NCI-H748 treated with DMSO at 0.1 percent for 48 hours (cell line): ENCODE measurements around the gene RAD51B.

Experiments
- DNase-seq: peaks from one replicate; lab custom pipeline; 2025; lab: John Stamatoyannopoulos, UW

The RAD51B gene

GRCh38 chr14:68386950-68387779 lies 567.6 kb downstream of the RAD51B start:
- no peak for DNase-seq

DNA sequence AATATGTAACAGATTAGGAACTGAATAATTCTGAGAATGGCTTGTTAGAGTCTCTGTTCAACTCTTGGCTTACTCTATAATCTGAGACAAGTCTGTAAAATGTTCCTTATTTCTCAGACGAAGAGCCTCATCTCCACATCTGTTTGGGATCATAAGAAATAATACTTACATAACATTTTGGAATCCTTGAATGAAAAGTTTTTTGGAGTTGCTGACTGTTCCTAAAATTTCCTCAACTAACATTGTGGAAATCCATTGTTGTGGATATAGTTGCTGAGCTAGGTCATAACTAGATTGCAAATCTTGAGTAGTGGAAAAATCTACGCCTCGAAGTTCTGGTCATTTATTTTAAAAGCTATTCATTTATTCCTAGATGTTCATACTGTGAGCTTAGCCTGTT lies 570.4 kb downstream of the RAD51B start:
- no peak for DNase-seq

DNA sequence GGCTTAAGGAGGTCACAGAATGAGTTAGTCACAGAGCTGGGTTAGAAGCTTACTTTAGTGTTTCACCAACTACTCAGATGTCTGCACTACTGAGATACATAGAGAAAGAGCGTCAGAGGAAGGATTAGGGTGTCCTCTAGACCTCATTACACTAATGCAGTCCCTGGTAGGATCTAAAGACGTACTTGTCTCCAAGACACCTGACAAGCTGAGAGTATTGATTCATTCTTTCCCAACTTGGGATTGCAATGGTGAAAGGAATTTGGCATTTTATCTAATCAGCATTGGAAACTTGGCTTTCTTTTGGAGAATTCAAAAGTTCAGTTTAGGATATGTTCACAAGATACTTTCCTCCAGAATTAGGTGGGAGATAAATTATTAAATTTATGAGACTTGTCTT lies 571.2 kb downstream of the RAD51B start:
- DNase-seq: no peak

DNA sequence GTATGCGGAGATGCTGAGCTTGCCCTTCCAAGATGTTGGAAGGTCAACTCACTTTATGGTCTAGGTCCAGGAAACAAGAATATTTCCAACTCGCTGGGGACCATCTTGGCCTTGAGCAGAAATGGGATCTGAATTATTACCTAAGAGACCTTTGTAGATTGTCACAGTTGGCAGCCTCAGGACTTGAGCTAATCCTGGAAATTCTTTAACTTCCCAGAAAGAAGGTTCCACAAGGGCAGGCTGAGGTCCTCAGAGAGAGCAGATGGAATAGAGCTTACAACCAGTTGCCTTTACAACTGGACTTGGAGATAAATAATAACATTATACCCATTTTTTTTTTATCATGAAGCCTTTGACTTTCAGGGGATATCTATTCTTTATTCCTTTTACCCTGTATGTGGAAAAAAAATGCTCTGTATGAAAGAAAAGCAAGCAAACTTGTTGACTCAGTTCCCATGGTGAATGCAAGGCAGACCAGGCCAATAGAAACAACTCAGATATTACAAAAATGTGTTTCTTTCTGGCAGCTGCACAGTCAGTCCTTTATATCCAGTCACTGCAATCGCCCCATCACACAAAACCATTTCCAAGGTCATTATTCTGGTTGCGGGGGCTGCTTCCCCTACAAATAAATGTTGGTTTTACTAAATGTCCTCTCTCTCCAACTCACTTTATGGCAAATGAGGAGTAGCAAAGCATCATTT lies 571.9 kb downstream of the RAD51B start:
- no peak for DNase-seq

GRCh38 chr14:68392393-68393141 lies 573.0 kb downstream of the RAD51B start:
- DNase-seq: no peak

DNA sequence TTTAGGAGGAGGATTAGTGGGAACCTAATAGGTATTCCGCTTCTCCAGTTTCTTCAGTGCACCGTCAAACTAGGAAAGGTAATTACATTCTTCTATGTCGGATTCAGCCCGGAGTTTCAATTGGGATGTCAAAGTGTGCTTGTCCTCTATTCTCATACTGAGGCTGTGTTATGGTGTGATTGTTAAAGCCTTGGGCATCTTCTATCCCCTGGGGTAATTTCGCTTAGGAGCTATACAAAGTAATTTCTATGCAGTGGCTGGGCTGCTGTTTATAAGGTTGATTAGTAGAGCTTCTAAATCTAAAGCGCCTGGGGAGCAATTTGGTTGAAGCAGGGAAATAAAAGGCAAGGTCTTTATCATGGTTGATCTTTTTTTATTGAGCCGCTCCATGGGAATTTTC lies 573.7 kb downstream of the RAD51B start:
- DNase-seq: no peak

GRCh38 chr14:68394118-68394763 lies 574.7 kb downstream of the RAD51B start:
- DNase-seq: no peak

DNA sequence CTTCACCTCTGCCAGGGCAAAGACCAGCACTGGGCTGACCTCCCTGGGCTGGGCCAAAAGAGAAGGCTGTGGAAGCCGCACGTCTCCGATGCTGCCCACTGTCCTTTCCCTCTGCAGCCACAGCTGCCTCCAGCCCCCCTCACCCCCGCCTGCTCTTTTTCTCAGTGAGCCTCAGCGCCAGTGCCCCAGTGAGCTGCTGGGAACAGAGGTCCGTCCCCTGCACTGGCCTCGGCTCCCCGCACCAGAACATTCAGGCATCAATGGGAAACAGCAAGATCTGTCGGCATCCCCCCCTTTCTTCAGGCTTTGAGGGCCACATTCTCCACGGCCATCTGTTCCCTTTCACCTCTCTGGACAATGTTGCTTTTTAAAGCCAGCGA lies 575.2 kb downstream of the RAD51B start:
- DNase-seq: no peak

DNA sequence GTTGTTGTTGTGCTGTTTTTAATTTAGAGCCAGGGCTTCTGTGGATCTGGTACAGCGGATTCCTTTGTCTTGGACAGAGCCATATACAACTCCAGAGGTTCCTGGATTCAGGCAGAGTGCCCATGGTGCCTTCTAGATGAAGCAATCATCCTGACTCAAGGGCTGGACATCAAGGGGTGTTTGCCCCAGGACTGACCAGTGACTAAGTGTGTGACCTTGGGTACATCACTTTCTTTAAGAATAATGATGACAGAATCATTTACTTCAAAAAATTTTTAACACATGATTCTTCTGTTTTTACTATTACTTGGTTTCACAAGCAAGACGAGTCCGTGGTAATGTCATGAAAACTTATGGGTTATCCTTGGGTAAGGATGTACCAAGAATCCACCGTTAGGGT lies 576.0 kb downstream of the RAD51B start:
- DNase-seq: no peak

GRCh38 chr14:68396461-68396860 lies 576.9 kb downstream of the RAD51B start:
- no peak for DNase-seq

GRCh38 chr14:68397371-68397811 lies 577.8 kb downstream of the RAD51B start:
- no peak for DNase-seq

DNA sequence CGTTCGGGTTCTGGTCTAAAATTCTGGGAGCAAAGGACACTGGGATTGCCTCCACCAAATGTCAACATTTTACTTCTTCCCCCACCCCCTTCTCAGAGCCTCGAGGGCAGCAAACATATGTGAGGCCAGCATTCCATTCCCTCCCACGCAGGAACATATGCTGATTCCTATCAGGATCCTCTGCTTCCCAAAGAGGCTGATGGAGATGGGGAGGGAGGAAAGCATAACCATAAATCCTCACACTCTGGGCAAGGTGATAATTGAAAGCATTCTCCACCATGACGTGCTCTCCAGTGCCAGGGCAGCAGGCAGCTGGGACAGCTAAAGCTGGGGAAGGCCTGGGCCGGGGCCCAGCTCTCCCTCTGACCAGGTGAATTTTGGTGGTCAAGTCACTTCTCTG lies 578.2 kb downstream of the RAD51B start:
- DNase-seq: no peak

GRCh38 chr14:68398370-68398769 lies 578.8 kb downstream of the RAD51B start:
- no peak for DNase-seq

DNA sequence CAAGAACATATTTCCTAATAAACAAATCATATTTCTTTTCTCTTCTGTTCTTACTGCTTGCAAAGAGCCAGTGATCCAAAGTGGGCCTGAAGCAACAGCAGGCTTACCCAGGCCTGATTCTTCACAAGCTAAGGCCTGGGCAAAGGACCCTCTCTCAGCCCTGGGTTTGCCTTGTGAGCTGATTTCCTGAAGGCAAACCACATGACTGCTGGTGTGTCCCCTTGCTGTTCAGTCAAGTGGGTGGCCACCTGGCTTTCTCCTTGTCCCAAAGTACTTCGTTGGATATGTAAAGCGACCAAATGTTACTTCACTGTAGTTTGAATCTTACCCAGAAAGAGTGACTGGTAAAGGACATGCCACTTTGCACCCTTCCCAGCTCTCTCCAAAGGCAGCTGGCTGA lies 580.4 kb downstream of the RAD51B start:
- no peak for DNase-seq

DNA sequence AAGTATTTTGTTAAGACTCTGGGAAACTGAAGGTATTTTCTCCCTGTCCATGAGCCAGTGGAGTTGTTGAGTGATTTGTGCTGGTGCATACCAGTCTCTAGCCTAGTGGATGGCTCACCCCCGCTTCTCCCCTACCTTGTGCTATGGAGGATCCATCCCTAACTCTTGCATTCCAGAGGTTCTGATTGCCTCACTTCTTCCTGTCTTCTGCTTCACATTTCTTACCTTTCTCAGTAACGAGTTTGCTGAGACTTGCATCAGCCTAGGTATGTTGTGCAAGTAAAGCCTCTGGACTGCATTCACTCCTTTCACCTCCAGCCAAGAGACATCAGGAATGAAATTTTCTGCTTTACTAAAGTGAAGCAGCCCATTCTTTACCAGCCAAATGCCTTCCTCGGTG lies 581.7 kb downstream of the RAD51B start:
- no peak for DNase-seq

GRCh38 chr14:68401855-68402254 lies 582.3 kb downstream of the RAD51B start:
- no peak for DNase-seq

GRCh38 chr14:68402525-68403101 lies 583.0 kb downstream of the RAD51B start:
- DNase-seq: no peak

DNA sequence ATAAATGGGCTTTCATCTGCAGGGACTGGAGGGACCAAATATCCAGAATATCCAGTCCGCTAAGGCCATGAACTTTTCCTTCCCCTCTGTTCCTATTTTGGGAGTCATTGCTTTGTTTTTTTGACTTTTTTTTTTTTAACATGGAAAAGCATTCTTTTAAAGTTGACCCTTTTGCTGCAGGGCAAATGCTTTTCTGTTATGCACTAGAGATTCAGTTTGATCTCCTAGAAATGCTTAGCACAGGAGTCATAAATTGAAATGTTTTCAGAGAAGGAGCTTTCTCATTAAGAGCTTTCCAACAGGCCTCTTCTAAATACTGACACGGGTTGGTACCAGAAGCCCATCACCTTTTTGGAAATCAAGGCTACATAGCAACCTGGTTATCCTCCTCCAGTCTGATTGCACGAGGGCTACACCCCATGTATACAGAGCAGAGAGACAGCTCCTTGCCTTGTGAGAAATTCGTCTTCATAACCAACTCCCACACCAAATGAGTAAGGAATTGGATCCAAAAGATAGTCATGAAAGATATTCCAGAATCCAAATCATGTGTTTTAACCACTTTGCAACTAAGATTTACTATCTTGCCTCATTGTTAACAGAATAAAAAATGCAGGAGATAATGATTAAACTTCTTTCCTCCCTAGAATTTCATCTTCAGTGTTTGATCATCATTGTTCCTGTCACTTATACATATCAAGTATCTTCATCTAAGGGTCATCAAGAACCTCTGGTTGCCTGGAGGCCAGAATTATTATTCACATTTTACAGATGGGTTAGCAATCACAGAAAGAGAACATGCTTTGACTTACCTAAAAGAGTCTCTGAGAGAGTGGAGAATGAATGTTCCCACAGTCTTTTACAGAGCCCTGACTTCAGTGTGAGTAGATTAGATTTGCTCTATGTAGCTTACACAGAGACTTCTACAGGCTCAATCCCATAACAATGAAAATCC lies 583.9 kb downstream of the RAD51B start:
- DNase-seq: no peak

- DNase-seq: no peak
Observed at GRCh38 chr14:68404146-68404527, 584.6 kb downstream of the RAD51B start.

GRCh38 chr14:68404652-68405183 lies 585.1 kb downstream of the RAD51B start:
- no peak for DNase-seq

- no peak for DNase-seq
Observed at GRCh38 chr14:68405961-68406360, 586.4 kb downstream of the RAD51B start.
